Activated CD4-positive, alpha-beta T cell treated with anti-CD3 and anti-CD28 coated beads, Interleukin-2, amount 50 U/mL, for 48 hours (primary cell): Measurements from ENCODE around the gene NHSL1.
A peak's percentile ranks its signal among the peaks of the same experiment; 100 is the strongest.

Experiments
- DNase-seq, 2 experiments: peaks; one replicate each; pipeline ENCODE4 v3.0.0-alpha.2; 2020

Gene NHSL1

GRCh38 chr6:138523347-138524210, 24.3 kb upstream of the NHSL1 start:
- no peak for DNase-seq

- no peak for DNase-seq
These were observed 23.3 kb upstream of the NHSL1 start for GRCh38 chr6:138522611-138523010.

GRCh38 chr6:138521790-138522189, 22.5 kb upstream of the NHSL1 start:
- no peak for DNase-seq

DNA sequence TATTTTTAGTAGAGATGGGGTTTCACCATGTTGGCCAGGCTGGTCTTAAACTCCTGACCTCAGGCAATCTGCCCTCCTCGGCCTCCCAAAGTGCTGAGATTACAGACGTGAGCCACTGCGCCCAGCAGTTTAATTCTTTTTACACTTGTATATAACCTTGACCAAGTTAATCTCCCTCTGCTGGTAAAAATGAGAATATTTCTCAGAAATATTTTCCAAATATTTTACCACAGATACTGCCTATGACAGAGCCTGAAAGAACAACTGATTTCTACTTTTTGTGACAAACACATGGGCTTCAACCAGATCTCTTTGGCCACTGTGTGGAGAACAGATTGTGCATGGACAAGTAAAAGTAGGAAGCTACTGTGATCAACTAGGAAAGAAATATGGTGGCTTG, 21.2 kb upstream of the NHSL1 start:
- no peak for DNase-seq

DNA sequence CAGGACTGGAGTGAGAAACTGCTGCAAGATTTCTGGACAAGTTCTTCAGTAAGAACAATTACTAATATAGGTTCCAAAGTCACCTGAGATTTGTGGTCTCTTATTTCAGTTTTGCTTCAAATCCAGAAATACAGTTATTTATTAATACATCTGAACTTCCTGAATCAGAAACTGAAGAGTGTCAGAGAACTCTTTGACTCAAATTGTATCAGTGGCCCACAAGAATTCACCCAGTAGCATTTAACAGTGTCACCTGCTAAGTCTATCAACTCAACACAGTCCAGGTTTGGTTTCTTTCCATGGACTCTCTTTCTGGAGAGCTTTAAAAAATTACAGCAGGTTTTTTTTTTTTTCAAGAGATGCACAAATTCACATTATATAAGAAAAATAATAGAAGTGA, 18.8 kb upstream of the NHSL1 start:
- no peak for DNase-seq

DNA sequence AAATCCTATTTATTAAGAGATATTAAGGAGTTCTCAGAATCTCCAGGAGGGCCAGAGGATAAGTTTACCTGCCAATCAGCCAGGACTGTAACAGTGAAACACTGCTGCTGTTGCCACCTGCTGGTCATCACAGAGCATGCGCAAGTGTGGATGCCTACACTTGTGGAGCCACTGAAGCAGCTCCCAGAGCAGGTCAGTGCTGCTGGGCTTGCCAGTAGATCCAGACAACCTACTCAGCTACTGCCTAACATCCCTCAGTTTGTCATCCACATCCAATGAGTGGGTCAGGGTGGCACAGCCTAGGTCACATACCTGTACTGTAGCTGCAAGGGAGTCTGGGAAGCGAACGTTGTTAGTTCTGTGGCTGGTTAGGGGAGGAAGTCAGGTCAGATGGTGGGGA, 18.3 kb upstream of the NHSL1 start:
- peak; percentile 51 to 63 for DNase-seq

DNA sequence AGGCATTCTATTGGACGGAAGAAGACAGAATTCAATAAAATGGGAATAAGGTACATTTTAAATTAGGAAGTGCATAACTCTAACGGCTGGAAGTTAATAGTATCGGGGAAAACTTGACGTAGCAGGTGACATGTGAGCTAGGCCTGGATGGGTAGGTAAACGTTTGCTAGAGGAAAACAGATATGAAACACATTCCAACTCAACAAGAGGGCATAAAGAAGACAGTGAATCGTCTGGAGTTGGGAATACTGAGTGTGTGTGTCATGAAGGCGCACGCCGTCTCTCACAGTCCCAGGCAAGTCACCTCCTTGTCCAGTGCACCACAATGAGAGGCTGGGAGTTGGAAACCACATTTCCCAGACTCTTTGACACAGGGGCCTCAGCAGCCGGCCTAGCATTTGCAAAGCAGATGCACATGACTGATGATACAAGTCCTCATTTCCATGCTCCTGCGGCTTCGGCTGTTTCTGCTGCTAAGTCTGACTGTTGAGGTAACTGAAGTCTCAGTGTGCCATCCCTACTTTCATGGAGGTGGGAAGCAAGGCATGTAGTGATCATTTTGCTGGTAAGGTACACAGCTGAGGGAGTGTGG, 16.5 kb upstream of the NHSL1 start:
- no peak for DNase-seq

DNA sequence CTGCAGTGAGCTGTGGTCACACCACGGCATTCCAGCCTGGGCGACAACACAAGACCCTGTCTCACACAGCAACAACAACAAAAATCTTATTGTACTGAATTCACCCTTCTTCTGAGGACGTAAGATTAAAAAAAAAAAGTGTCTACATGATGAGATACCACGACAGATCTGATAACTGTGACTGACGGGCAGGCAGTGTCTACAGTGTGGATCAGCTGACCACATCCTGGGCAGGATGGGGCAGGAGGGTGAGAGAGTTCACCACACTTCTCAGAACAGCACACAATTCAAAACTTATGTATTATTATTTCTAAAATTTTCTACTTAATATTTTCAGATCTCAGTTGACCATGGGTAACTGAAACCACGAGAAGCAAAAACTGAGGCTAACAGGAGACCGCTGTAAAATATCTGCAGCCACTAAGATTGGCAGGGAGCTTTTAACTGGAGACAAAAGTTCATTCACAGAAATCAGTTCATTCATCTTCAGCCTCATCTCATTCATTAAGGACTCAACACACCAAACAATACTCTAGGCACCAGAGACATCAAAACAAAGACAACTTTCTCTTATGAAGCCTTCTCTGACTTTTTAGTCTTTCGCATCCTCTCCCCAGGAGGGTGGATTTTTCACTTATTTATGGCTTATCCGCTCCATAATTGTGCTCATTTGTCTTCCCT, 15.7 kb upstream of the NHSL1 start:
- DNase-seq = peak in 1 of 2 experiments; percentile 18

GRCh38 chr6:138512609-138513008, 13.3 kb upstream of the NHSL1 start:
- no peak for DNase-seq

- DNase-seq = no peak
These were observed 10.8 kb upstream of the NHSL1 start for GRCh38 chr6:138510093-138510492.

DNA sequence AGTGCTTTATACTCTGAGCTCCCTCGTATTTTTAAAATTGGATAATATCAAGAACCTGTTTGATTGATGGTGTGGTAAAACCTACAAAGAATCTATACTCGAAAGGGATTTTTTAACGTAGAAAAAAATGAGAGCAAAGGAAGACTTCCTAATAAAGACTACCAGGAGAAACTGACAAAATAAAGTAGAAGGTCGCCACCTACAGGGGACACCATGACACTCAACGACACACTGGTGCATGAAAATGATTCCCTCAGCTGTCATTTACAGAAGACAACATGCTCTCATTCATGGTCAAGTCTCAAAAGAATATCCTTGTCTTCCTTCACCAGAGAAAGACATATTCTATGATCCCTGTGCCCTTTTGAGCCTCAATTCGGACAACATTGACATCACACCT, 10.1 kb upstream of the NHSL1 start:
- peak; percentile 42 to 52 for DNase-seq

GRCh38 chr6:138508676-138508988, 9.3 kb upstream of the NHSL1 start:
- no peak for DNase-seq

GRCh38 chr6:138507977-138508675, 8.8 kb upstream of the NHSL1 start:
- no peak for DNase-seq

- no peak for DNase-seq
These were observed 5.7 kb upstream of the NHSL1 start for GRCh38 chr6:138504764-138505689.

DNA sequence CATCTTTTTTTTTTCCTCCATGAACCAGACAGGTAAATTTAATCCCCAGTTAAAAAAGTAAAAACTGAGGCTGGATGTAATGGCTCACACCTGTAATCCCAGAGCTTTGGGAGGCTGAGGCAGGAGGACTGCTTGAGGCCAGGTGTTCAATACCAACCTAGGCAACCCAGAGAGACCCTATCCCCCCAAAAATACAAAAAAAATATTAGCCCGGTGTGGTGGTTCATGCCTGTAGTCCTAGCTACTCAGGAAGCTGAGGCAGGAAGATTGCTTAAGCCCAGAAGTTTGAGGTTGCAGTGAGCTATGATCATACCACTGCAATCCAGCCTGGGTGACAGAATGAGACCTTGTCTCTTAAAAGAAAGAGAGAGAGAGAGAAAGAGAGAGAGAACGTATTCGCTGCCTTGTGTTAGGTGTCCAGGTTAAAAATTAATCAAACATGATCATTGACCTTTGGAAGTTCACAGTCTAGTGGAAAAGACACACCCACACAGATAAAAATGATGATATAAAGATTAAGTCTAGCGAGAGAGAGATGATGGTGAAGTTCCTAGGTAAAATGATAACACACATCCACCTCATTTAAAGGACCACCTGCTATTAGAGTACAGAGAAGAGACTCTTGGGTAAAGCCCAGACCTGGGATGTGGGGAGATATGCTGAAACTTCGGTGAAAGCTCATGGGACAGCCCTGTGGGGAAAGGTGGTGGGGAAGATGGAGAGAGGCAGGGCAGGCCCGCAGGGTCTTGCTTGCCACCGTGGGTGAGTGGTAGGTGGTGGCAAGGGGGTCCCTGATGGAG, 4.8 kb upstream of the NHSL1 start:
- no peak for DNase-seq

DNA sequence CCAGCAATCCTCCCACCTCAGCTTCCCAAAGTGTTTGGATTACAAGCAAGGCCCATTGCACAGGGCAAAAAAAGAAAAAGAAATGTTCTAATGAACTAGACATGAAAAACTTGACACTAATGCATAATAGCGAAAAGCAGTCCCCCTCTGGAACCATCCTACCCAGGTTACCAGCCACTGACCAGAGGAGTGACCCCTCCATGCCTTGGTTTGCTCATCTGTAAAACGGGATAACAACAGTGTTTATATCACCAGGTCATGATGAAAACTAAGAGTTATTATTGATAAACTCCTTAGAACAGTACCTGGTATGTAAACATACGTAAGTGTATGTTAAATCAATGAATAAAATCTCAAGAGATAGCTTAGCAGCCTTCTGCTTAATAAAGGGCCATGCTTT, 3.3 kb upstream of the NHSL1 start:
- DNase-seq = no peak

DNA sequence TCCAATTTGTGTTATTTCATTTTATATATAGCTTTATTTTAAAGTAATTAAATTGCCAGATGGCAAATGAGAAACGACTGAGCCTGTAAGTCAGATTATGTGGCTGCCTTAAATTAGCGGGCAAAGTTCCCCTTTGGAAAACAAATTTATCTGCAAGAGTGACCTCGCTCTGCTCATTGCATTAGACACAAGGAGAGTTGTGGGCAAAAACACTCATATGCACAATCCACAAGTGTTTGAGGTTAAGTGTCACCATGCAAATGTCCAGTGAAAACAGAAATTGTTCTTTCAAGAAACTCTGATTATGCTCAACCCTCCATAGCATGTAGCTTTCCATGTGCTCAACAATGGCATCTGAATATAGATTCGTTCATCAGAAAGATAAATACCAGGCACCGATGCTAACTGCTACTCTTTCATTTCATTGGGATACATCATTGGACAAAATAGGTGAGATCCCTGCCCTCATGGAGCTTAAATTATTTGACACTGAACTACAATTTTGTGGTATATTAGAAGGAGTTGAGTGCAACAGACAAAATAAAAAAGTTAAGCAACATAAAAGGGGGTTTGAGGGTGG, 1.7 kb upstream of the NHSL1 start:
- DNase-seq = no peak

DNA sequence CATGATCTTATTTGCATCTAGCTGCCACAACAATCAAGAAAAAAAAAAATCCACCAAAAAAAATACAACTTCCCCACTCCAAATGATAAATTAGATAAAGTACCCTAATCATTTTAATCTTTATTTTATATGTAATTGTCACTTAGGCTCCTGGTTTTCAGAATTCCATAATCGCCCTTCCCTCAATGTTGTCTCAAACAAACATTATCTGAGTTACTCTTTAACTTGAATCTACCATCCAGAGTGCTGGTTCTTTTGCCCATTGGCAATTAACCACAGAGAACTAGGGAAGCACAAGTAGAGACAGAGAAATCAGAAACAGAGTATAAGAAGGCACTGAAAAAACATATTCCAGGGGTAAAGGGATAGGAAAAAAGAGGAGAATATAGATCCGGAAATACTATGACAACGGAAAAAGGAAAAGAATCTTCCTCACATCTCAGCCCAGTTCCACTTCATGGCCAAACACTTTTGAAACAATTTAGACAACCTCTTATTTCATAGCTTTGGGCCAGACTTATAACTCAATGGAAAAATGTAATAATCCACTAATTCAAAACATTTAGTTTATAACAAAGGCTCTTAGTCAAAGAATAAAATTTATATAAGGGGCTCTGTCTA, 861 bp upstream of the NHSL1 start:
- no peak for DNase-seq

GRCh38 chr6:138498629-138499302, 528 bp downstream of the NHSL1 start:
- no peak for DNase-seq

GRCh38 chr6:138497286-138497685, 2.0 kb downstream of the NHSL1 start:
- no peak for DNase-seq
